ENCODE measurements around the gene HLA-A.

DNA sequence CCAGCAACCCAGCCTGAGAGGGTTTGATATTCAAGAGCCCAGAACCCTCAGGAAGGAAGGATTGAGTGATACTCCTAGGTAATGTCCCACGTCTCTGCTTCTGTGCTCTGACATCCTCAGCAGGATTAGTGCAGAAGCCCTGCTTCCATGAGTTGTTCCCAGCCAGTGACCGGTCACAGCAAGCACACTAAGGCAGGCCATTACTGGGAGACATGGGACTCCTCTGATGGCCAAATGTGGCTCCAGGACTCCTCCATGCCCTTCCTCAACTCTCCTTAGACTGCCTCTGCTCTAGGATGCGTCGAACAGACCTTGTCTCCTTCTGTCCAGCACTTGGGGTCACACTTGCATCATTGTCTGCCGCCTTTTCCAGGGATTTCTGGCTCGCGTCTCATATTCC lies 7.6 kb downstream of the HLA-A start:
- TF ChIP-seq, protein P1, sequence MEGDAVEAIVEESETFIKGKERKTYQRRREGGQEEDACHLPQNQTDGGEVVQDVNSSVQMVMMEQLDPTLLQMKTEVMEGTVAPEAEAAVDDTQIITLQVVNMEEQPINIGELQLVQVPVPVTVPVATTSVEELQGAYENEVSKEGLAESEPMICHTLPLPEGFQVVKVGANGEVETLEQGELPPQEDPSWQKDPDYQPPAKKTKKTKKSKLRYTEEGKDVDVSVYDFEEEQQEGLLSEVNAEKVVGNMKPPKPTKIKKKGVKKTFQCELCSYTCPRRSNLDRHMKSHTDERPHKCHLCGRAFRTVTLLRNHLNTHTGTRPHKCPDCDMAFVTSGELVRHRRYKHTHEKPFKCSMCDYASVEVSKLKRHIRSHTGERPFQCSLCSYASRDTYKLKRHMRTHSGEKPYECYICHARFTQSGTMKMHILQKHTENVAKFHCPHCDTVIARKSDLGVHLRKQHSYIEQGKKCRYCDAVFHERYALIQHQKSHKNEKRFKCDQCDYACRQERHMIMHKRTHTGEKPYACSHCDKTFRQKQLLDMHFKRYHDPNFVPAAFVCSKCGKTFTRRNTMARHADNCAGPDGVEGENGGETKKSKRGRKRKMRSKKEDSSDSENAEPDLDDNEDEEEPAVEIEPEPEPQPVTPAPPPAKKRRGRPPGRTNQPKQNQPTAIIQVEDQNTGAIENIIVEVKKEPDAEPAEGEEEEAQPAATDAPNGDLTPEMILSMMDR (IDR thresholded peaks at IDR 0.05) = no peak
- TF ChIP-seq POLR2A (IDR thresholded peaks at IDR 0.05) (no peak), EP300 (IDR thresholded peaks at IDR 0.05) (no peak)
